Astrocyte of the cerebellum (primary cell): ENCODE results near the gene PRDX6.

ENCODE experiments used
- DNase-seq: peaks from one replicate; pipeline ENCODE4 v3.0.0-alpha.2; 2011; ENCODE audit warnings: low read depth
- H3K4me3 ChIP-seq: 2 replicates; pipeline ENCODE4 v1.5.1; 2011; ENCODE audit warnings: mild to moderate bottlenecking, low read depth, low read length, moderate library complexity
- CTCF ChIP-seq: IDR thresholded peaks from 2 replicates; pipeline ENCODE4 v1.5.1; 2012; ENCODE audit warnings: low read length, low read depth, moderate library complexity, mild to moderate bottlenecking; ENCODE audit errors: missing control alignments
- in situ Hi-C: cut with HindIII; loops from 2 replicates; pipeline ENCODE4 v1.10.0; 2017; ENCODE audit warnings: low sequenced_read_pairs

PRDX6 gene

DNA sequence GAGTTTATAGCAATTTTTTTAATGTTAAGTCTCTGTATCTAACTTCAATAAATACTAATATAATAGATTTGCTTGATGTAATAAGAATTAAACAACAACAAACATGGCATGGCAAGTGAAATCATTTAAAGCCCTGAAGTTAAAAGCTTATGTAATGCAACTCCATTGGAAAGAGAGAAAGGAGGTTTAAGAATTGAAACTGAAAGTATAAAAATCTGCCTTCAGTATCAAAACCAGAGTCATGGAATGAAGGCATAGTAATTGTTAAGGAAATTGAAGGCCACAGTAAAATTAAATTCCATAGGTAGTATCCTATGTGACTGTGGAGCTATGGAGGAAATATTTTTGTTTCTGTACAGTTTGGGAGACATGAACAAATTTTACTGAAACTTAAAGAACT lies 55.1 kb downstream of the PRDX6 start:
- DNase-seq, result no peak
- in situ Hi-C loops, result no loop called here
- no peak for TF ChIP-seq CTCF
- no peak overlapping the region for H3K4me3 ChIP-seq

- no peak for TF ChIP-seq CTCF
- in situ Hi-C loops, result no loop called here
- DNase-seq, result no peak
- H3K4me3 ChIP-seq, result no peak overlapping the region
Observed at GRCh38 chr1:173536223-173536622, 59.1 kb downstream of the PRDX6 start.
